Fibroblast of upper back skin (primary cell): Measurements from ENCODE around the gene FRMD1.
A peak's percentile ranks its signal among the peaks of the same experiment; 100 is the strongest.

Experiments used
- DNase-seq: peaks from one replicate; pipeline ENCODE4 v3.0.0-alpha.2; 2013

FRMD1 gene

DNA sequence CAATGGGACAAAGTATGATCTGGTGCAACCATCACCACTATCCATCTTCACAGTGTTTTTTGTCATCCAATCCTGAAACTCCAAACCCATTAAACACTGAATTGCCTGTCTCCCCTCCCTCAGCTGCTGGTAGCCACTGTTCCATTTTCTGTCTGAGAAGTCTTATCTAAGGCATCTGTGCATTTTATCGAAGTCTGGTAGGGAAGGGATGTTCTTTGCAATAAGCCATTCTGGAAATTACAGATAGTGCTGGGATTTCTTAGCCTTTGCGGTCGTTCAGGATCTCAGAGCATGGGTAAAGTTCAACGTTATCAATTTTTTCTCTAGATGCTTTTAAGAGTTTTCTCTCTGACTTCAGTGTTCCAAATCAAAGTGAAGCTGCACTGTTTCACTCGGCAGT lies 57.4 kb downstream of the FRMD1 start:
- no peak for DNase-seq

DNA sequence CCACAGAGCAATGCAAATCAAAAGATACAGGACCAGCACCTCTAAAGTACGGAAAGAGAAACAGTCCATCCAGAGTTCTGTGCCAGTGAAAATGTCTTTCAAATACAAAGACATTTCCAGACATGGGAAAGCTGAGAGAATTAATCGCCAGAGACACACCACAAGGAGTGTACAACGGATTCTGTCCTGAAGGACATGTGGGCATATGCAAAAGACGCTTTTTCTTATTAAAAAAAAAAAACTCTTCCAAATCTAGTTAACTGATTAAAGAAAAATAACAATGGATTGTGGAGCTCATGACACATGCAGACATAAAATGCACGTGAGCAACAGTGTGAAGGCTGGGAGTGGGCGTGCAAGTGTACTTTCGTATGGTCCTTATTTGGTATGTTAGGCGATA lies 58.8 kb downstream of the FRMD1 start:
- no peak for DNase-seq

DNA sequence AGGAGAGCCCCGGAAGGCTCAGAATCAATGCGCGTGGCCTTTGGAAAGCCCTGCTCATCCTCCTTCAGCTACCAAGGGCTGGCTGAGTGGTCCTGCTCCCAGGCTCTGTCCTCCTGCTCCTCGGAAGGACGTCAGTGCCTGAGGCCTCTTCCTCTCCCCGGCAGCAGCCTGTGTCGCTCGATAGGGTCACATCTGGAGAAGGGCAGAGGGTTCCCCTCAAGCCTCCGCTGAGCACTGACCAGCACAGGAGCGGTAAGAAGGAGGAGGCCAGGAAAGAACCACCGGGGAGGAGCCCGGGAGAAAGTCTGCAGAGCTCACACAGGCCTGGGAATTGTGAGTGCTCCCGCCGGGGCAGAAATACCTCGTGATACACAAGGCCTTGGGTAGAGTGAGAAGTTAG lies 60.3 kb downstream of the FRMD1 start:
- no peak for DNase-seq

GRCh38 chr6:168017629-168018028 lies 61.4 kb downstream of the FRMD1 start:
- DNase-seq = no peak

DNA sequence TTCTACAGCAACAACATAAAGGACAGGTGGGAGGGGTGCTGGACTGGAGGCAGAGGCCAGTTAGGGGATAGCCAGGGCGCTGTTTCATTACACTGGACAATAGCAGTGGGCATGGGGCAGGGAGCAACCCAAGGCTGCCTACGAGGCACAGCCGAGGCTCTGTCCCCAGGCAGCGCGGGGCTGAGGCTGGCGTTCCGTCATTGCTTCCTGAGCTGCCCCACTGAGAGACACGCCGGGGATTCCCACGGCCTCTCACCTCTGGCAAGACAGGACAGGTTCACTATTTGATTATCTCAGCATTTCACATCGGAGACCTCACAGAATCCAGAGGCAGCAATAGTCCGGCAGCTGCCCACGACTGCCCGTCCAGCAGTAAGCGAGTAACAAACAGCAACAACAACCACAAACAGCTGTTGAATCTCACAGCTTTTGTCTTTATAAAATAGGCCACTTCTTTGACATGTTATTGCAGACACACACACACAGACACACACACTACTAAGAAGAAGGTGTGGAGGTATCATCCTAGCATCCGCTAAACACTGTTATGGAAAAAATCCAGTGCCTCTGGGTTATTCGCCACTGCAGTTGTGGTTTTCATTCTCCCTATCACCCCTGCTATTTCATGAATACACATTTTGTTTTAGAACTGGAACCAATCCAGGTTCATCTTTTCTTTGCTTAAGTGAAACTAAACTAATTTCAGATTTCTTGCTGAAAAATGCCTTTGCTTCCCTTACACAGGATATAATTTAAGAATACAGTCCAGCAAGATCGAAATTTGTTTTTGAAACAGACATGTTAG lies 62.1 kb downstream of the FRMD1 start:
- peak; percentile 24 for DNase-seq

GRCh38 chr6:168016176-168016620 lies 62.8 kb downstream of the FRMD1 start:
- no peak for DNase-seq

DNA sequence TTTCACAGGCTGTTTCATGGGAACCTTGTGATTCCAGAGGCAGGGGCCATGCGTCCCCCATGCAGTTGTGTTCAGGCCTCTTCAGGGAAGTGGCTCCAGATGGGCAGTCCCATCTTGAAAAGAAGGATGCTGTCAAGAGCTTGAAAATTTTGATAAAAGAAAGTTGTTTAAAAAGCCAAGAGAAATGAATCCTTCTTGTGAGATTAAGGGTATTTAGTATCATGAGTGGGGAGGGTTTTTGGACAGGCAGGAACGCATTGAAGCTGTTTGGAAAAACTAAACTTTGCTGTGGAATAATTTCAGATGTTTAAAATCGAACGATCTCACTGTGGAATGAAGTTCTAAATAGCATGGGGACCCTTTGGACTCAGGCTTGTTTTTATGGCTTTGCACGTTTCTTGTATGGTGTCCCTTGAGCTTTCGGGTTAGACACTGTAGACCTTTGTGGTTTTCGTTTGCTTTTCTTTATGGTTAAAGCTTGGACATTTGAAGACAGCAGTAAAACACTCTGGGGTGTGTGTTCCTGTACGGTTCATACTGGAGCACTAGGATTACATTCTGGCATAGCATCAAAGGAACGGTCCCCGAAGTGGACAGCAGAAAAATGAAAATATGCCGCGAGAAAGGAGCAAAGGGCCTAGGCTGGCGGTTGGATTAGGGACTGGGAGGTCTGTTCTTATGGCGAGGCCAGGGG lies 63.4 kb downstream of the FRMD1 start:
- peak; percentile 58 for DNase-seq

- no peak for DNase-seq
These were observed 64.0 kb downstream of the FRMD1 start for GRCh38 chr6:168015009-168015408.

DNA sequence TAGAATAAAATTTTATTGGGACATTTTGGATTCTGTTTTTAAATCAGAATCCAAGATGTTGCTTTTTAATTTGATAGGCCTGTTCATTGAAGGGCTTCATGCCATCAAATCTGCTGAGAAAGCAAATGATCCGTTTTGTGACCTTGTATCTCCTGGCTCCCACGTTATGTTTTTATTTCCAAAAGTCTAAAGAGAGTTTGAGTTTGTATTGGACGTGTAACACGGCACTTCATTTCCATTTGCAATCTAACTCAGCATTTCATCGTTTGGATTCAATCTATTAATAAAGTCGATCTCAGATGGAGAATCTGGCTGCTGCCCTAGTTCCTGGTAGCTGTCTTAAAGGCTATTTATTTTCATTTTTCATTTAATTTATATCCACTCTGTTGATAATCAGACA lies 64.6 kb downstream of the FRMD1 start:
- no peak for DNase-seq

DNA sequence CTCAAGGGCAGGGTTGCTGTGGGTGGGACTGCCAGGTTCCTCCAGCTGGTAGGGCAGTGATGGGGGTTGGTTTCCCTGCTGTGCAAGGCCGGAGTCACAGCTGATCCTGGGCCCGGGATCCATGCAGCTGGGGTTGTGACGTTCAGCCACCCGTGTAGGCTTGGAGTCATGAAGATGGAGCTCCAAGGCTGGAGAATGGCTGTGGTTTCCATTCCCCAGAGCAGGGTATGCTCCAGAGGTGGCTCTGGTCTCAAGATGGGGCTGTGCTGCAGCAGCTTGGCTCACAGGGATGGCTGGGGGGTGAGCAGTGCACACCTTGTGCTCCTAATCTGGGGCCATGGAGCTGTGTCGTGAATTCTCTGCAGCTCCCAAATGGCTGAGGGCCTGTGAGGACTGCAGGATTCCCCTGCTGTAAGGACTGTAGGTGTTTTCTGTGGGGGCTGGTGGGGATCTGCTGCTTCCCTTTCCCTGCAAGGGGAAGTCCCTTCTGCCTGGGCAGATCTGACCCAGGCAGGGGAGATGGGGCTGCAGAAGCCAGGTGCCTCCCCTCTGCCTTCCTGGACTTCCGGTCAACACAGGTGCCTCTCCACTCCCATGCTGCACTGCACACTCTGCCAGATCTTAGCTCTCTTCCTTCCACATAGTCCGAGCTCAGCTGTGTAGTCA lies 65.6 kb downstream of the FRMD1 start:
- DNase-seq = no peak

- DNase-seq = no peak
These were observed 66.4 kb downstream of the FRMD1 start for GRCh38 chr6:168012431-168013249.

- no peak for DNase-seq
These were observed 67.7 kb downstream of the FRMD1 start for GRCh38 chr6:168011291-168011690.

DNA sequence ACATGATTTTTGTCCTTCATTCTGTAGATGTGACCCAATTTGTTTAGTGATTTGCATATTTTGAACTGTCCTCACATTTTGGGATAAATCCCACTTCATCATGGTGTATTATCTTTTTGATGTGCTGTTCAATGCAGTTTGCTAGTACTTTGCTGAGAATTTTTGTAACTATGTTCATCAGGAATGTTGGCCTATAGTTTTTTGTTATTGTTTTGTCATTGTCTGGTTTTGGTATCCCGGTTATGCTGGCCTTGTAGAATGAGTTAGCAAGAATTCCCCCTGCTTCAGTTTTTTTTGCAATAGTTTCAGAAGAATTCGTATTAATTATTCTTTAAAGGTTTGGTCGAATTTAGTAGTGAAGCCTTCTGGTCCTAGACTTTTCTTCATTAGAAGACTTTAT lies 69.7 kb downstream of the FRMD1 start:
- no peak for DNase-seq

- DNase-seq = peak; percentile 100
These were observed 71.2 kb downstream of the FRMD1 start for GRCh38 chr6:168007592-168008338.

DNA sequence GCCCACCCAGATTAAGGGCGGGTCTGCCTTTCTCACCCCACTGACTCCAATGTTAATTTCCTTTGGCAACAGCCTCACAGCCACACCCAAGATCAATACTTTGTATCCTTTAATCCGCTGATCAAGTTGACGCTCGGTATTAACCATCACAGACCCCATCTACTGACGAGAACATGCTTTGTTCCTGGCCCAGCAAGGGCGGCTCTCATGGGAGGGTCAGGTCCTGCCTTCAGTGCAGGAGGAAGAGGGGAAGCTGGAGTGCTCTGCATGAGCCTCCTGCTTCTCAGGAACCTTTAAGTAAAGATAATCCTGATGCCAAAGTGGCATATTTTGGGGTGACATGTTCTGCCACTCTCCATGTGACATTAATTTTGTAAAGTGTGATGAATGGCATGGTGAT lies 73.2 kb downstream of the FRMD1 start:
- no peak for DNase-seq

DNA sequence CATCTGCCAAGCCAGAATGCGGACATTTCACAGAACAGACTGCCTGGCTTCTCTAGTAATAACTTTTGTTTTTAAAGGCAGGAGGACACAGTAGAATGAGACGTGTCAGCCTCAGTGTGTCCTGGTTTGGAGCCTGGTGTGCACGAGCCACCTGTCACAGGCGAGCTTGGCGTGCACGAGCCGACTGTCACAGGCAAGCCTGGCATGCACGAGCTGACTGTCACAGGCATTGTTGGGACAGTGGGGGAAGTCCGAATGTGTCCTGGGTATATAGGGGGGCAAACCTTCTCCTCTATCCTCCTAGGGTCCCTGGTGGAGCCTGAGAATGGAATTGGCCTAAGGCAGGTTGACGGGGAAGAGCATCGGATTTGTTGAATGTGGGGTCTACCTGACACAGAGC lies 74.1 kb downstream of the FRMD1 start:
- no peak for DNase-seq

GRCh38 chr6:168004023-168004422 lies 75.0 kb downstream of the FRMD1 start:
- DNase-seq = no peak
